GM12864 (cell line): ENCODE data around the gene MACROD2.

Experiments used
- DNase-seq: peaks from one replicate; pipeline ENCODE4 v3.0.0-alpha.2; 2011; ENCODE audit warnings: low read depth
- H3K4me3 ChIP-seq: 2 replicates; pipeline ENCODE4 v1.5.1; 2011; ENCODE audit warnings: mild to moderate bottlenecking, low read depth, low read length, control low read depth
- TF ChIP-seq, protein P1 (sequence below): IDR thresholded peaks from 2 replicates; pipeline ENCODE4 v1.5.1; 2011; ENCODE audit warnings: low read depth, mild to moderate bottlenecking, moderate library complexity, low read length, control low read depth, inconsistent platforms; ENCODE audit errors: missing control alignments

Gene MACROD2

DNA sequence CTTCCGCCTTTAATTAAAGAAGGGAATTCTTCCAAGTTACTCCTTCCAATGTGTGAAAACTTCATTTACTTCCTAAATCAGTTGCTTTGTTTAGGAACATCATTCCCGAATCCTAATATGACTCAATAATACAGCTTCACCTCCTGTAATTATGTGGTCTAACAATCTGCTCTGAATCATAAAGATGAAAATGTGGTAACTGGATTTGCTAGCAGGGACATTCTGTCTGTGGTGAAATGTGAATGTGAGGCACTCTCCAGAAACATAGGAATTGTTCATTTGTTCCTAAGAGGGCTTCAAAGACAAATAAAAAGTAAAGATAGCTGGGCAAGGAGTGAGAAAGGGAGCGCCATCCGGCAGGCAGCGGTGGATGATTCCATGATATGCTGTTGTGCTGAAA, 1899.8 kb downstream of the MACROD2 start:
- TF ChIP-seq, protein P1, sequence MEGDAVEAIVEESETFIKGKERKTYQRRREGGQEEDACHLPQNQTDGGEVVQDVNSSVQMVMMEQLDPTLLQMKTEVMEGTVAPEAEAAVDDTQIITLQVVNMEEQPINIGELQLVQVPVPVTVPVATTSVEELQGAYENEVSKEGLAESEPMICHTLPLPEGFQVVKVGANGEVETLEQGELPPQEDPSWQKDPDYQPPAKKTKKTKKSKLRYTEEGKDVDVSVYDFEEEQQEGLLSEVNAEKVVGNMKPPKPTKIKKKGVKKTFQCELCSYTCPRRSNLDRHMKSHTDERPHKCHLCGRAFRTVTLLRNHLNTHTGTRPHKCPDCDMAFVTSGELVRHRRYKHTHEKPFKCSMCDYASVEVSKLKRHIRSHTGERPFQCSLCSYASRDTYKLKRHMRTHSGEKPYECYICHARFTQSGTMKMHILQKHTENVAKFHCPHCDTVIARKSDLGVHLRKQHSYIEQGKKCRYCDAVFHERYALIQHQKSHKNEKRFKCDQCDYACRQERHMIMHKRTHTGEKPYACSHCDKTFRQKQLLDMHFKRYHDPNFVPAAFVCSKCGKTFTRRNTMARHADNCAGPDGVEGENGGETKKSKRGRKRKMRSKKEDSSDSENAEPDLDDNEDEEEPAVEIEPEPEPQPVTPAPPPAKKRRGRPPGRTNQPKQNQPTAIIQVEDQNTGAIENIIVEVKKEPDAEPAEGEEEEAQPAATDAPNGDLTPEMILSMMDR, result no peak
- H3K4me3 ChIP-seq, result no peak overlapping the region
- DNase-seq, result no peak

DNA sequence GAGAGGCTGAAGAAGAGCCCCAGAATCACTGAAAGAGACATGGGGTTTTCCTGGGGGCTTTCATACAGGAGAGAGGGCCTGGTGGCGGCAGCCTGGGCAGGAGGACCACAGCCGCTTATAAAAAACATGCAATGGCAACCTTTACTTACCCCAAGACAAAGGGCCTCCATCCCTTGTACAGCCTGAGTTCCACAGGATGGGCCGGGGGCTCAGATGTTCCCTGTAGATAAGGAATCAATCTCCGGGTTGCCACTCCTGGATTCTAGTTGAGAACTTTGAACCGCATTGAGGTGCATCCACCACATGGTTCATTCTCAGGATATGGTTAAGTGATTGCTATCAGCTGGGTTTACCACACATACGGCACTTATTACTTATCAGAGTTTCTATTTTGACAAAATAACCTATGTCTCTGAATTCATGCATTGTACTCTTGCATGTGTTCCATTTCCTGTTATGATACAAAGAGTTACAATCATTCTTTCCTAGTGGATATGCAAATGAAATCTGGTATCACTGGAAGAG, 1900.3 kb downstream of the MACROD2 start:
- DNase-seq, result peak; percentile 12
- TF ChIP-seq, protein P1, result no peak
- H3K4me3 ChIP-seq, result no peak overlapping the region

DNA sequence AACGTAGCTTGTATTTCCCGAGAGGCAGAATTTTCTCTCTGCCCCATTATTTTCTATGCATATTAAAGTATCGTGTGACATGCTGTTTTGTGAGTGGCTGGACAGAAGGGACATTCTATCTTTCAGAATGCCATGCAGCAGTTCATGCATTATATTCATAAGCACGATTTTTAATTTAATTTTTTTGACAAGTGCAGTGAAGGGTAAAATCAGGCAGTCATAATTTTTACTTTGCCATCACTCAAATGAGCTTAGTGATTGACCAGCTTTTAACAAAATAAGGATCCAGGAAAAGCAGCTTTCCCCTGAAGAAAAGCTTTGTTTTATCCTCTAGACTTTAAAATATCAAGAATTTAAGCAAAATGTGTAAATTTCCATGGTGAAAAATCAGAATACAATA, 1904.7 kb downstream of the MACROD2 start:
- no peak for DNase-seq
- TF ChIP-seq, protein P1, result no peak
- H3K4me3 ChIP-seq, result no peak overlapping the region

DNA sequence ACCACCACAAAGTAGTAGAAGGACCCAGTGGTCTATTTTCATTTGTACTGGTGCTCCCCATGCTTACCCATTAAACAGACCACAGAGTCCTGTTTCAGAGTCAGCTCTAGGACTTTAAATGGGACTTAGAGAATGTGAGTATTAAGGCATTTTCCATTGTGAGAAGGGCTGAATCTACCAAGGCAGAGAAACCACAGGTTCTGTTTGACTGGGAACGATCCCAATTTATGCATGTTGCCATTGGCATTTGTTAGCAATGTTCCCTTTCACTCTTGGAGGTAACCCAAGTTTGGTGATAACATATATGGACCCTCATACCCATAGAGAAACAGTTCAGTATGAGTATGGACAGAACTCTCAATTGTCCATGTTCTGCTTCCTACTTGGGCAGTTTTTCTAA, 1905.1 kb downstream of the MACROD2 start:
- H3K4me3 ChIP-seq, result no peak overlapping the region
- TF ChIP-seq, protein P1, result no peak
- DNase-seq, result no peak

DNA sequence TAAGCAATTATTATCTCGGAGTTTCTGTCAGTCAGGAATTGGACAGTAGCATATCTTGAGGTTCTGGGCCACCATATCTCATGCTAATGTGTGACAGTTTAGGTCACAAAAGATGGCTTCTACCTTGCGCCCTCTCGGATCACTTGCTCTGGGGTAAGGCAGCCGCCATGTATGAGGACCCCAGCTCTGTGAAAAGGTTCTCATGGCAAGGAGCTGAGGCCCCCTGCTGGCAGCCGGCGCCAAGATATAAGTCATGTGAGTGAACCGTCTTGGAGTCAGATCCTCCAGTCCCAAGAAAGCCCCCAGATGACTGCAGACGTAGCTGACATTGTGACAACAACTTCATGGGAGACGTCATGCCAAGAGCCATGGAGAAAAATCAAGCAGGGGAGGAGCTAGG, 1907.2 kb downstream of the MACROD2 start:
- no peak overlapping the region for H3K4me3 ChIP-seq
- no peak for DNase-seq
- TF ChIP-seq, protein P1, result peak; percentile 50

DNA sequence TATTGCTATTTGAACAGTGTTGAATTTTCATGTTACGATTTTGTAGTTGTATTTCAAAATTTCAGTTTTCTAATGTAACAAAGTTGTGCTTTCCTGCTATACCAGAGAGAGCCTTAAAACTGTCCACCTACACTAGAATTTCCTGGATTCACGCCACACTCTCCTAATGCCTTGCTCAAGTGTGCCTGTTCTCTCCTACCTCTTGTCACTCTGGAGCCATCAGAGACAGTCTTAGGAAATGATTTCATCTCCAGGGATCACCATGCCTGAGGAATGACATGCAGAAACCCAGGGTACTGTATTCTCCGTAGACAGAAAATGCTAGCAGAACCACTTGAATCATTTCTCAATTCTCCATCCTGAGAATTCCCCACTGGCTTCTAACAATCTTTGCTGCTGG, 1910.3 kb downstream of the MACROD2 start:
- DNase-seq, result no peak
- TF ChIP-seq, protein P1, result no peak
- H3K4me3 ChIP-seq, result no peak overlapping the region

DNA sequence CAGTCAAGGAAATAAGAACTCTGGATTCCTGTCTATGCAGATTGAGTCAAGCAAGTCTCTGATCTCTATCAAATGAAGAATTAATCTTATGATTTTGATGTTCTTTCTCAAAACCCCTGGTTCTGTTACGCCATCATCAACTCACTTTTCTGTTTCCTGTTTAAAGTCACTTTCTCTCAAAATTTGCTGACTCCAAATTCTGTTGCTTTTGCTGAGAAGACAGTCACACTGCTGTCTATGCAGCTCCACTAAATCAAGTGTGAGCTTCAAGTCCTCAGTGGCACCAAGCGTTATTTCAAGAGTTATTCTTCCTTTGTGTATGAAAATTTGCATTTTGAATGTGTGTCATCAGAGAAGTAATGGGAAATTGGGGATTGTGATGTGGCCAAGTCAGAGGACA, 1914.7 kb downstream of the MACROD2 start:
- TF ChIP-seq, protein P1, result no peak
- H3K4me3 ChIP-seq, result no peak overlapping the region
- DNase-seq, result no peak
